H1 (cell line): ENCODE data around the gene NR2F6. TPM values are rescaled to one million over a fixed set of nuclear protein-coding genes. Genes with fewer than 3 reads are reported as not detected.

Source experiments
- EP300 ChIP-seq, 2 experiments: IDR thresholded peaks; 1 replicate in 1 of 2; 2 replicates in 1 of 2; pipeline ENCODE4 v1.6.1; 2011 to 2012; ENCODE audit warnings: low read depth in 2 of 2, low read length in 2 of 2, mild to moderate bottlenecking in 2 of 2, borderline replicate concordance in 1 of 2, inconsistent platforms in 1 of 2, moderate library complexity in 1 of 2
- NRF1 ChIP-seq: IDR thresholded peaks from 2 replicates; pipeline ENCODE4 v1.6.1; 2011; ENCODE audit warnings: mild to moderate bottlenecking, low read depth, low read length, improper control_type of control experiment
- TEAD4 ChIP-seq: IDR thresholded peaks from 2 replicates; pipeline ENCODE4 v1.6.1; 2012; ENCODE audit warnings: low read depth, low read length, inconsistent platforms, mixed read lengths
- YY1 ChIP-seq: IDR thresholded peaks from 2 replicates; pipeline ENCODE4 v1.6.1; 2011; ENCODE audit warnings: low read depth, mild to moderate bottlenecking, low read length
- polyA plus RNA-seq, 7 experiments: library from polyadenylated mRNA; depleted of rRNA in 3 of 7; stranded (reverse) in 5 of 7; unstranded in 2 of 7; fragments of >200 nt in 5 of 7; fragments of 200-250 nt in 2 of 7; gene quantifications; 1 replicate in 5 of 7; 2 replicates in 1 of 7; 4 replicates in 1 of 7; pipeline versions ENCODE4 v1.2.1 to v1.2.3, GENCODE V29; 2011 to 2013; ENCODE audit warnings: missing spikeins in 2 of 7, mixed read lengths in 2 of 7
- total RNA-seq: library from RNA; stranded (reverse); fragmentation: NEBNext Ultra II Directional; extraction: Animal tissue kit (Norgen Biotek cat#: 25700); gene quantifications from 2 replicates; pipeline ENCODE4 v1.2.1, GENCODE V29; 2021
- TF ChIP-seq, protein P1 (sequence below): fragments of 300-600 bp; sonication (generic); IDR thresholded peaks from 2 replicates; pipeline ENCODE4 v1.7.1; 2012; ENCODE audit warnings: low read length, moderate library complexity, mild to moderate bottlenecking, inconsistent platforms; ENCODE audit not compliant: insufficient replicate concordance

NR2F6 gene
- total and polyA plus RNA-seq, 2 of the 8 experiments (the other 6 are each of a cell fraction or from before 2014, with no cell fraction given): 99.7 to 114 TPM

DNA sequence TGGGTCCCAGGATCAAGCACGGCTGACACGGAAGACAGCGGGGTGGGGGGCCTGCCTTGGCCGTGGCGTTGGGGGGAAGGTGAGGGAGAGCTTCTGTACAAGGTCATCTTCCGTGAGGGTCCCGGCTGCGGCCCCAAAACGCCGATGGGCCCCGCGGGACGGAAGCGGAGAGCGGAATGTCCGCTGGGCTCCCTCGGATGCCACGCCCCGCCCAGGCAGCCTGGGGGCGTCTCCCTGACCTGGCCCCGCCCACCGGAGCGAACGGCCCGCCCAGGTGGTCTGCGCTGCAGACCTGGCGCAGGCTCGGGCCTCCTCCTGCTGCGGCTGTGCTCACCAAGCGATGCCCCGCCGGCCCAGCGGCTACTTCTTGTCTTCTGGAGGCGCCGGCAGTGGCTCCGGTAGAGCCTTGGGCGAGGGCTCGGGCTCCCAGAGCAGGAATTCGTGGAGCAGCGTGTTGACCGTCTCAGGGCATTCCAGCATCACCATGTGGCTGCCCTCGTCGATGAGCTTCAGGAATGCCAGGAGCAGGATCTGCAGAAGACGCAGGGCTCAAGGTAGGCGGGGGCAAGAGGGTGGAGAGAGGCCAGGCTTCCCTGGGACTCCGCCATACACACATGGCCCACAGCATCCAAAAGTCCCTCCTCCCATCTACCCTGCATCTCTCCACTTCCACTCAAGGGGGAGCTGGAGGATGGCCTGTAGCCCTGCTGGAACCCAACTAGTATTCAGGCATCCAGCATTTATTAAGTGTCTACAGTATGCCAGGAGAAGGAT is 46.8 kb upstream of the NR2F6 start (continued):
- TF ChIP-seq, protein P1, sequence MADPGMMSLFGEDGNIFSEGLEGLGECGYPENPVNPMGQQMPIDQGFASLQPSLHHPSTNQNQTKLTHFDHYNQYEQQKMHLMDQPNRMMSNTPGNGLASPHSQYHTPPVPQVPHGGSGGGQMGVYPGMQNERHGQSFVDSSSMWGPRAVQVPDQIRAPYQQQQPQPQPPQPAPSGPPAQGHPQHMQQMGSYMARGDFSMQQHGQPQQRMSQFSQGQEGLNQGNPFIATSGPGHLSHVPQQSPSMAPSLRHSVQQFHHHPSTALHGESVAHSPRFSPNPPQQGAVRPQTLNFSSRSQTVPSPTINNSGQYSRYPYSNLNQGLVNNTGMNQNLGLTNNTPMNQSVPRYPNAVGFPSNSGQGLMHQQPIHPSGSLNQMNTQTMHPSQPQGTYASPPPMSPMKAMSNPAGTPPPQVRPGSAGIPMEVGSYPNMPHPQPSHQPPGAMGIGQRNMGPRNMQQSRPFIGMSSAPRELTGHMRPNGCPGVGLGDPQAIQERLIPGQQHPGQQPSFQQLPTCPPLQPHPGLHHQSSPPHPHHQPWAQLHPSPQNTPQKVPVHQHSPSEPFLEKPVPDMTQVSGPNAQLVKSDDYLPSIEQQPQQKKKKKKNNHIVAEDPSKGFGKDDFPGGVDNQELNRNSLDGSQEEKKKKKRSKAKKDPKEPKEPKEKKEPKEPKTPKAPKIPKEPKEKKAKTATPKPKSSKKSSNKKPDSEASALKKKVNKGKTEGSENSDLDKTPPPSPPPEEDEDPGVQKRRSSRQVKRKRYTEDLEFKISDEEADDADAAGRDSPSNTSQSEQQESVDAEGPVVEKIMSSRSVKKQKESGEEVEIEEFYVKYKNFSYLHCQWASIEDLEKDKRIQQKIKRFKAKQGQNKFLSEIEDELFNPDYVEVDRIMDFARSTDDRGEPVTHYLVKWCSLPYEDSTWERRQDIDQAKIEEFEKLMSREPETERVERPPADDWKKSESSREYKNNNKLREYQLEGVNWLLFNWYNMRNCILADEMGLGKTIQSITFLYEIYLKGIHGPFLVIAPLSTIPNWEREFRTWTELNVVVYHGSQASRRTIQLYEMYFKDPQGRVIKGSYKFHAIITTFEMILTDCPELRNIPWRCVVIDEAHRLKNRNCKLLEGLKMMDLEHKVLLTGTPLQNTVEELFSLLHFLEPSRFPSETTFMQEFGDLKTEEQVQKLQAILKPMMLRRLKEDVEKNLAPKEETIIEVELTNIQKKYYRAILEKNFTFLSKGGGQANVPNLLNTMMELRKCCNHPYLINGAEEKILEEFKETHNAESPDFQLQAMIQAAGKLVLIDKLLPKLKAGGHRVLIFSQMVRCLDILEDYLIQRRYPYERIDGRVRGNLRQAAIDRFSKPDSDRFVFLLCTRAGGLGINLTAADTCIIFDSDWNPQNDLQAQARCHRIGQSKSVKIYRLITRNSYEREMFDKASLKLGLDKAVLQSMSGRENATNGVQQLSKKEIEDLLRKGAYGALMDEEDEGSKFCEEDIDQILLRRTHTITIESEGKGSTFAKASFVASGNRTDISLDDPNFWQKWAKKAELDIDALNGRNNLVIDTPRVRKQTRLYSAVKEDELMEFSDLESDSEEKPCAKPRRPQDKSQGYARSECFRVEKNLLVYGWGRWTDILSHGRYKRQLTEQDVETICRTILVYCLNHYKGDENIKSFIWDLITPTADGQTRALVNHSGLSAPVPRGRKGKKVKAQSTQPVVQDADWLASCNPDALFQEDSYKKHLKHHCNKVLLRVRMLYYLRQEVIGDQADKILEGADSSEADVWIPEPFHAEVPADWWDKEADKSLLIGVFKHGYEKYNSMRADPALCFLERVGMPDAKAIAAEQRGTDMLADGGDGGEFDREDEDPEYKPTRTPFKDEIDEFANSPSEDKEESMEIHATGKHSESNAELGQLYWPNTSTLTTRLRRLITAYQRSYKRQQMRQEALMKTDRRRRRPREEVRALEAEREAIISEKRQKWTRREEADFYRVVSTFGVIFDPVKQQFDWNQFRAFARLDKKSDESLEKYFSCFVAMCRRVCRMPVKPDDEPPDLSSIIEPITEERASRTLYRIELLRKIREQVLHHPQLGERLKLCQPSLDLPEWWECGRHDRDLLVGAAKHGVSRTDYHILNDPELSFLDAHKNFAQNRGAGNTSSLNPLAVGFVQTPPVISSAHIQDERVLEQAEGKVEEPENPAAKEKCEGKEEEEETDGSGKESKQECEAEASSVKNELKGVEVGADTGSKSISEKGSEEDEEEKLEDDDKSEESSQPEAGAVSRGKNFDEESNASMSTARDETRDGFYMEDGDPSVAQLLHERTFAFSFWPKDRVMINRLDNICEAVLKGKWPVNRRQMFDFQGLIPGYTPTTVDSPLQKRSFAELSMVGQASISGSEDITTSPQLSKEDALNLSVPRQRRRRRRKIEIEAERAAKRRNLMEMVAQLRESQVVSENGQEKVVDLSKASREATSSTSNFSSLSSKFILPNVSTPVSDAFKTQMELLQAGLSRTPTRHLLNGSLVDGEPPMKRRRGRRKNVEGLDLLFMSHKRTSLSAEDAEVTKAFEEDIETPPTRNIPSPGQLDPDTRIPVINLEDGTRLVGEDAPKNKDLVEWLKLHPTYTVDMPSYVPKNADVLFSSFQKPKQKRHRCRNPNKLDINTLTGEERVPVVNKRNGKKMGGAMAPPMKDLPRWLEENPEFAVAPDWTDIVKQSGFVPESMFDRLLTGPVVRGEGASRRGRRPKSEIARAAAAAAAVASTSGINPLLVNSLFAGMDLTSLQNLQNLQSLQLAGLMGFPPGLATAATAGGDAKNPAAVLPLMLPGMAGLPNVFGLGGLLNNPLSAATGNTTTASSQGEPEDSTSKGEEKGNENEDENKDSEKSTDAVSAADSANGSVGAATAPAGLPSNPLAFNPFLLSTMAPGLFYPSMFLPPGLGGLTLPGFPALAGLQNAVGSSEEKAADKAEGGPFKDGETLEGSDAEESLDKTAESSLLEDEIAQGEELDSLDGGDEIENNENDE: no peak
- peak; percentile 43 for TF ChIP-seq NRF1
- TF ChIP-seq EP300 (IDR thresholded peaks at IDR 0.05; ENCODE audit: borderline replicate concordance in 1 of 2, low read depth in 2 of 2, low read length in 2 of 2): no peak
- peak; percentile 86 for TF ChIP-seq TEAD4
- TF ChIP-seq YY1: peak; percentile 64
